HG02973 (cell line): ENCODE results near the gene FOXP2.
A peak's percentile ranks its signal among the peaks of the same experiment; 100 is the strongest.

ENCODE experiments used
- ATAC-seq: cut with Tn5 transposase; IDR thresholded peaks from one replicate; pipeline ENCODE4 v1.9.1; 2021; ENCODE audit warnings: moderate library complexity; ENCODE audit not compliant: unreplicated experiment

Gene FOXP2

DNA sequence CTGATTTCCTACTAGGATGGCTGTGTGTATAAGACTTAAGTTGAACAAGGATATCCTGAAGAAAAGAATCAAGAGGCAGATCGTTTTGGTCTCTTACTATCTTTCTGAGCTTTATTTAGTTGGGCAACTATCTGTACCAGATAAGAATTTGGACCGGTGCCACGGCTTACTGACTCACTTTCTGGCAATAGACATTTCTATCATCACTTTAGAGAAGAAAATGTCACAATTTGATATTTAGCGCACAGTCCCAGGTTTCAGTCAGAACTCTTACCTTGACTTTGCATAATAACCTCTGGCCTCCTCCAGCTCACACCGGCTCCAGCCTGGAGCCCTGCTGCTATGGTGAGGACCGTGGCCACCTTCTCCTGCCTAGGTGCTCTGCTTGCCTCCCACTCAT lies 289.1 kb downstream of the FOXP2 start:
- no peak for ATAC-seq

DNA sequence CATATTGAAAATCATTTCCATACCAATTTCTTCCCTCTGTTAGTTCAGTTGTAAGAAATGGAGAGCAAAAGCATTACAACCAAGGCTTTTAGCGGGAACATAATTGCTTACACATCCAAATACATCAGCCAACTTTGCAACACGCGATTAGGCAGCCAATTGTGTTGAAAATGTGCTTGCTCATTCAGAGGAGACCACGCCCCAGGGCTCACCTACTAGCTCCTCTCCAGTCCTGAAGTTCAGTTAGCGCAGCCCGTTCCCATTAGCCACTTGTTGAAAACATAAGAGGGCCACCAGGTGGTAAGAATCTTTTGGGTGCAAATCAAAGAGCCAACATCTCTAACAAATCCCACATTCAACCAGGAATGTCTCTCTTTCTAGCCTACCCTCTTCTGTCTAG lies 294.0 kb downstream of the FOXP2 start:
- no peak for ATAC-seq

DNA sequence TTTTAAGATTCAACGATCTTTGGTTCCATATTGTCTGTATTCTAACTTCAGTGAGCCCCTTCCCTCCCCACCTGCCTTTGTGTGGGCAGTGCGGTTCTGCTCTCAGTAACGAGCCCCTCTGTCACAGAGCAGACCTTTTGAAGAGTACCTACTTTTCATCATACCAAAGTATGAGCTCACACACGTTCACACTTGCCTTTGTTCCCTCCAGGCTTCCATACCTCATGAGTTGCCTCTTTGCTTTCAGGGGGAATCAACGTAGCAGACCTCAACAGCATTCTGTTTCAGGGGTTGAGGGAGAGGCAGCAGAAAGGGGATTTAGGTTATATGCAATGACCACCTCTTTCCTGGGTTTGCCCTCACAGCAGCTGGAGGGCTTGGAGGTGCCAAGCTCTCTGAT lies 295.9 kb downstream of the FOXP2 start:
- ATAC-seq, result no peak

DNA sequence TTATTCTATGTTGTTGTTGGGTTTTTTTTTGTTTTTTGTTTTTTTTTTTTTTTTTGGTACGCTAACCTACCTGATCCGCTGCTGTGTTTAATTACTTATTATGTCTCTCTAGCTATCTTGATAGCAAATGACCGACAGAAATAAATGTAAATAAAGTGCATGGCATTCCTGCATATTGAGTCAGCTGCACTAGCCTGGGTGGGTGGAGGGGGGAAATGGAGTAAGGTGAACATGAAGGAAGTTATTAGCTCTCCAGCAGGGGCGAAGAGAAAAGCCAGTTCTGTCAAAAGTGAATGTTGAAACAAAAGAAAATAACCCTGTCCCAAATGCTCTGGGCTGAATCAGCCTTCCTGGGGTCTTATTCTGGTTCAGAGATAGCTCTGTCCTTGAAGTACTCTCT lies 296.6 kb downstream of the FOXP2 start:
- no peak for ATAC-seq

DNA sequence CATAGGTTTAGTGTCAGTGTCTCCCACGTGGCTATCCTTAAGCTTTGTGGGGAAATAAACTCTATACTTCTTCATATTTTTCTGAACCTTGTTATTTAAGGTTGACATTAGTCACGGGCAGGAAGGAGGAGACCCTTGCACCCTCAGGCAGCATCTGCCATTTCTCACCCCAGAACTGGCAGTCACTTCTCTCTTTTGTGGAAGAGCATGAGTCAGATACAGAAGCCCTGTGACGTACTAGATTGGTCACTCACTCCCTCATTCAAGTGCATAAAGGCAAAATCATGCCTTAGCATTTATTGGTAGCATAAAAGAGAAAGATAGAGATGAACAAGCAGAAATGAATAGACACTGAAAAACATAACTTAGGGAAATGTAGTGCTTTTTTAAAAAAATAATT lies 301.3 kb downstream of the FOXP2 start:
- peak; percentile 67 for ATAC-seq

DNA sequence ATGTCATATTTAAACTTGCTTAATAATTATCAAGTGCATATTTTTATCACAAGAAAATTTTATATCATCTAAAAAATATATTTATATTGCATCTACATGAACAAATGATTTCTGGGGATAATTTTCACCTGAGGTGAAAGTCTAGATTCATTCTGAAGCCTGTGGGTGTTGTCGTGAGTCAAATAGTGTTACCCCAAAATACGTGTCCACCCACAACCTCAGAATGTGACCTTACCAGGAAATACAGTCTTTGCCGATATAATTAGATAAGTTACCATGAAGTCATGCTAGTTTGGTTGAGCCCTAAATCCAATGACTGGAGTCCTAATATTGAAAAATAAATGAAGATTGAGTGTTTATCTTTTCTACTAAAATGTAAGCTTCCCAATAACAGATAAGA lies 304.2 kb downstream of the FOXP2 start:
- peak; percentile 77 for ATAC-seq

DNA sequence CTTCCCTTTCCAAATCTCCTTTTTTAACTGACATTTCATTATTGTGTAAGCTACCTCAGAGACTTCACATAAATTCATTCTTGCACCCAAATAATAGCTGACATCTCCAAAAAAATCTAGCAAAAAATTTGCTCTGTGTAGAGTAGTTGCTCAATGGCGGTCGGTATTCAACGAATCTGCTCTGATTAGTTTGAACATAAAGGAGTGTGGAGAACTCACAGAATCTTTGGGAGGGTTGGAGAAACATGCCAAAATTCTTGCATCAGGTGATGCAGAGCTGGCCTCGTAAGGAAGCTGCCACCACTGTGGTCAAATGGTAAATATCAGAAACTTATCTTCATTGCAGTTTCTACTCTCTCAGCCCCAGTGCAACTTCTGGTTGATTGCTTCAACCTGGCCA lies 306.1 kb downstream of the FOXP2 start:
- no peak for ATAC-seq

DNA sequence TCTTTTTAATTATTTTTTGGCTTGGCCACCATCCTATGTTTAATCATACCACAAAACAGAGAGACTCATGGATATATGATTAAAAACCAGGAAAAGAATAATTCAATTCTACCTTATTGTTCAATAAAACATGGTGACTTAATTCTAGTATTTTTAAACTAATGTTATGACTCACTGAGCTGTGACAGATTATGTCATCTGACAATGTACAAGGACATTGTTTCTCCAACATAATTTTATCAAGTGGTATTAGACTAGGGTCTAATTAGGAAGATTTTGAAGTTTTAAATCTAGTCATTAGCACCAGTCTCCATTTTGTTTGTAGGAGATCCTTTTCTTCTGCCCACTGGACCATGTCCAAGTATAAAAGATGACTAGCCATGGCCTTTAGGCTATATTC lies 307.9 kb downstream of the FOXP2 start:
- no peak for ATAC-seq

DNA sequence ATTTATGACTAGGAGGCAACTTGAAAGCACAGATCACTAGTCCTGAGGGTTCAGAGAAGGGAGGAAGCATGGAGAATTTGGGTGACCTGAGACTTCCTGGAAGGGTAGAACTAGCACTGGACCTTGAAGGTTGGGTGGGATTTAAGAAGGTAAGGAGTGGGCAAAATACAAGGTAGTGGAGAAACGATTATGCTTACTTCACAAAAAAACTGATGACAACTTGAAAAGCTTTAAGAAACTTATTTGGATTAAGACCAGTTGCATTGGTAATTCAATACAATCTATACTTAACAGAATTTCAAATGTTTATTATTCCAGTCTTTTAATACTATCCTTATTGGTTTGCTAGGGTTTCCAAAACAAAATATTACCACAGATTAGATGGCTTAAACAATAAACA lies 308.7 kb downstream of the FOXP2 start:
- no peak for ATAC-seq

DNA sequence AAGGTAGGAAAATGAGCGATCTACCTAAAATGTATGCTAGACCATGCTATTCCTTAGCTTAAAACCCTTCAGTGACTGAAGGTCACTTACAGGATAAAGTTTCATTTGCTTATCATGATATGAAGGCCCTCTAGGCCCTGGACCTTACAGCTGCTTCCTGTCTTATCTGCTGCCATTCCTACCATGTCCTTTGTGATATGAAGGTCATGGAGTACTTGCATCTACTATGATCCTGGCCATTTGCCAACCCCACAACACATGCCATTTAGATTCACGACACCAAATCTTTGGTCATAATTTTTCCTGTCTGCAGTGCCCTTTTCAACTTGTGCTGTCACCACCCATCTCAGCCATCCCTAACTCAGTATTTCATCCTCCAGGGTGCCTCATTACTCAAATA lies 325.5 kb downstream of the FOXP2 start:
- no peak for ATAC-seq

DNA sequence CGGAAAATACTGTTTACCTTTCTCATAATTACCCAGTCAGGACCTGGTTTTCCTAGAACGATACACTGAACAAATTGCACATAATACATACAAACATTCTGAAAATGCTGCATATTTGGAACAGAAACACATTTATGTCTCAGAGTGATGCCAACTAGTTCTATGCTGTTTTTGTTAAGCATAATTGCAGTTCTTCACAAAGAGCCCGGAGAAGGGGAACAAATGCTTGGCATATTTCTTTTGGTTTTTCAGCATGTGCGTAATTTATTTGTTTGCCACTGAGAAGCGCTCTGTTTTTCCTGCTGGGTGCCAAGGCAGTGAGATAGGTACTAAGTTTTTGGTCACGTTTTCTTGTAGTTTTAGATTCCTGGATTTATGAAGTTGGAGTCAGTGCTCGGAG lies 326.3 kb downstream of the FOXP2 start:
- no peak for ATAC-seq

DNA sequence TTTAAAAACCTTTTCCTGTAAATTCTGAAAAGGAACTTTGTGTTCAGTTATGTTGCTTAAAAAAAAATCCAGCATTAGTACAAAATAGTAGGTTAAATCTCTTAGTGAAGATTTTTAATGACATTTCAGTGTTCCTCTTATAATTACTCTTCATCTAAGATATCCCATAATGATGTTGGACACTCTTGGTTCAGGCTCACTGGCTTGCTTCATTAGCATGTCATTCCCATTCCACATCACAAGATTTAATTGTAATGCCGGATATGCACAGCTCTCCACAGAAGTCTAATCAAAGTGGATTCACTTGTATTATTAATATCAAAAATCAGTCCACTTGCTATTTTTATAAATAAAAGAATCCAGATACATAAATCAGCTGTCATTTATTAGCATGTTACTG lies 327.3 kb downstream of the FOXP2 start:
- no peak for ATAC-seq
